Middle frontal gyrus (tissue), 1 donor: ENCODE results near the gene HS3ST3B1.
A peak's percentile ranks its signal among the peaks of the same experiment; 100 is the strongest.

Source experiments
- DNase-seq: peaks from one replicate; pipeline ENCODE4 v3.0.0-alpha.2; 2015; ENCODE audit warnings: low spot score; ENCODE audit errors: extremely low spot score

Gene HS3ST3B1

DNA sequence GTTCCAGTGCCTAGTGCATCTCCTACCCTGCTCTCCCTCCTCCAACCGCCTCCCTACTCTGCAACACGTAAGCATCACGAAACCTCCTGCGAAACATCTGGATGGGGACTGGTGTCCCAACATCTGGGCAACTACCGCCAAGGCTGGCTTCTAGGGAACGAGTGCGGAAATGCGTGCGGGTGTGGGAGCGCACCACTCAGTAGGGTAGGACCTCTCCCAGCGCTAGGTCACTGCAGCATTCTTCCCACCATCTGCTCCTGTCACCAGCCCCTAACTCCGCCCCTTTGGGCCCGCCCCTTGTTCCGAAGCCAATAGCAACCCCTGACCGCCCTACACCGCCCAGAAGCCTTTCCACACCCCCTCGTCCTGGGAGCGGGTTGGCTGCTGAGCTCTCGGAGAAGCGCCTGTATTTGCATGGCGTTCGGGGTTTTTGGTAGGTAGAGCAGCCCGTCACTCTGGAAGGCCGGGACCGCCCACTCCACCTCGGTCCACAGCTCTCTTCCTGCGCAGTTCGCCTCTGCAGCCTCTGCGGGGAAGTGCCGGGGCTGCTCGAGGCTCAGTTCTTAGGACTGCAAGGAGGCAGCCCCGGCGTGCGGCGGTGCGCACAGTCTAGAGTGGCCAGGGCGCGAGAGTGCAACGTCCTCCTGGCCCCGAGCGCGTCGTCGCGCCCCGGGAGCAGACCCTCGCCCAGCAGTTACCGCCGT is at the start of gene HS3ST3B1:
Gene HS3ST3B1, plus strand, starts transcription at position 507 of the 704 bp plus-strand sequence. CDS start 438 bp downstream, outside the sequence.
- peak; percentile 44 for DNase-seq

DNA sequence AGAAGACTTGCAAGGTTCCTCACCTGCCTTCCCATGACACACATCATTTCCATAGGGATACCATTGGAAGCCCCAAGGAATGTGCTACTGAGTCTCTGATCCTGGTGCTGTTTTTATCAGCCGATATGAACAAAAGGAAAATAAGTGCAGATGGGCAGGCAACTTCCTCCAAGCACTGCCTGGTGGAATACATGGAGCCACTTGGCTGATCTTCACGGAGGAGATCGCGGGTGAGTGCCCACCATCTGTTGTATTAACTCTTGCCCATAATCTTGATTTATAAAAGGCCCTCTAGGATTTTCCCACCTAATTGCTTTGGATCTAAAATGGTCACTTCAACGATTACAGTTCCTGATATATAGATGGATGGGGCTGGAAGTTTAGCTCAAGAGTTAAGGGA is 39.5 kb upstream of the HS3ST3B1 start:
- DNase-seq, result no peak

GRCh38 chr17:14268264-14268663 is 32.6 kb upstream of the HS3ST3B1 start:
- no peak for DNase-seq

DNA sequence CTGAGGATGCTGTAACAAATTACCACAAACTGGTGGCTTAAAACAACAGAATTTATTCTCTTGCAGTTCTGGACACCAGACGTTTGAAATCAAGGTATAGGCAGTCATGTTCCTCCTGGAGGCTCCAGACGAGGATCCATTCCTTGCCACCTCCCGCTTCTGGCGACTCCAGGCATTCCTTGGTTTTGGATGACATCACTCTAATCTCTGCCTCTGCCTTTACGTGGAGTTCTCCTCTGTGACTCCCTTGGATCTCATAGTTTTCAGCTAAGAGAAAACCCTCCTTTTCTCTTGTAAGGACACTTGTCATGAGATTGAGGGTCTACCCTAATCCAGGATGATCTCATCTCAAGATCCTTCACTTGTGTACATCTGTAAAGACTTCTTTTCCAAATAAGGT is 31.4 kb upstream of the HS3ST3B1 start:
- DNase-seq, result no peak

- DNase-seq, result no peak
Observed at GRCh38 chr17:14270508-14270907, 30.4 kb upstream of the HS3ST3B1 start.

- no peak for DNase-seq
Observed at GRCh38 chr17:14276535-14277250, 24.2 kb upstream of the HS3ST3B1 start.

DNA sequence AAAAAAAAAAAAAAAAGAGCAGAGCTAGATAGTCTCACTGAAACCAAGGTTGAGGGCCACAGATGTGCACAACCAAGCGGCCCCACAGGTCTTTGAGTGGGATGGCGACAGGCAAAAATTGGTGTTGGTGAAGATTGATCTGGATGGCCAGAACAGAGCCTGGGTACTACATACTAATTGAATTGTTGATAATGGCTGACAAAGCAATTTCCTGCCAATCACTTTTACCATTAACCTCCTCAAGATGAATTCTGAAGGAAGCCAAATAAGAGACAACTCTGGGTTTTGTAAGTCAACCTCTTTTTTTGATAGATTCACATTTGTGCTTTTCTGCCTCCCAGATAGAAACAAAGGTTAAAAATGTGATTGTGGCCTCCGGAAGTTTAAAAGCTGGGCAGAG is 19.4 kb upstream of the HS3ST3B1 start:
- DNase-seq, result no peak

DNA sequence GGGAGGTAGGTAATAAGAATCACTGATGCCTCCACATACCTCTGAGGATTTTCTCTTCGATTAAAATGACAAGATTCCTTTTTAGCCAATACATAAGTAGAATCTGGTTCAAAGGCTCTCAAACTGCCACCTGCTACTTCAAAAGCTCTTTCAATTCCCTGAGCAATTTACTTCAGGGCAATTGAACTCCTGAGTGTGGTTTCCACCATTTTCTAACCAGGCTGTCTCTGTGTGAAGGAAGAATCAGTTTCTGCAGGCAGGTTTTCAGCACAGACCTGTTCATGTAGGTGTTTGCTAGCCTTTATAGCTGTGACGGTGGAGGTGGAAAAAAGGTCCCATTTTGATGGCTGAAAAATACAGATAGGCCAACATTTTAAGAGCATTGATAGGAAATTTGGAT is 18.2 kb upstream of the HS3ST3B1 start:
- no peak for DNase-seq

- DNase-seq, result no peak
Observed at GRCh38 chr17:14289162-14289561, 11.7 kb upstream of the HS3ST3B1 start.

DNA sequence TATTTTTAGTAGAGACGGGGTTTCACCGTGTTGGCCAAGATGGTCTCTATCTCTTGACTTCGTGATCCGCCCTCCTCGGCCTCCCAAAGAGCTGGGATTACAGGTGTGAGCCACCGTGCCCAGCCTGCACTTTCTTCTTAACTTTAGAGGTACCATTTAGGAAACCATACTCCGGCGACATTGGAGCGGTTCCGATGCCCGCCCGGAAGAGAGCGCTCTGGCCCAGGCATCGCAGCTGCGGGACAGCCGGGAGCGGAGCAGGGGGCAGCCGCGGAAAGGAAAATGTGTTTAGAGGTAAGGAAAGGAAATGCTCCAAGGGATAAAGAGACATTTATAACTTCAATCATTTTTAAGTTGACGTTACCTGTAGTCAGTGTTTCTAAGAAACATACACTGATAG is 6.0 kb upstream of the HS3ST3B1 start:
- no peak for DNase-seq

DNA sequence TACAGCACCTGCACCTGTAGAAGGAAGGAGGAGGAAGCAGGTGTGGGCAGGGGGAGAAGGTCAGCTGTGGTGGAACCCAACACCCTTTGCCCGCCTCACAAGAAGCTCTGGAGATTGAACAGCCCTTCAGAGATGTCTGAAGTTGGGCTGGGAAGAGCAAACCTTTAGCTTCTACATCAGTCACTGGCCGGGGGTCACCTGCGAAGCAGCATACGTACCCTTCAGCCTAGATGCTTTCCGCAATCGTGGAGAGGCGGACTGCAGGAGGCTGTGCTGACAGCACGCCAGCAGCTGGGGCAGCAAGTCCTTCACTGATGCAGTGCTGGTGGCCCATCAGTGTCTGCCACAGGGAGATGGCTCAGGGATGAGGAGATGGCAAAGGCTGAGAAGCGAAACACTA is 5.2 kb upstream of the HS3ST3B1 start:
- no peak for DNase-seq

DNA sequence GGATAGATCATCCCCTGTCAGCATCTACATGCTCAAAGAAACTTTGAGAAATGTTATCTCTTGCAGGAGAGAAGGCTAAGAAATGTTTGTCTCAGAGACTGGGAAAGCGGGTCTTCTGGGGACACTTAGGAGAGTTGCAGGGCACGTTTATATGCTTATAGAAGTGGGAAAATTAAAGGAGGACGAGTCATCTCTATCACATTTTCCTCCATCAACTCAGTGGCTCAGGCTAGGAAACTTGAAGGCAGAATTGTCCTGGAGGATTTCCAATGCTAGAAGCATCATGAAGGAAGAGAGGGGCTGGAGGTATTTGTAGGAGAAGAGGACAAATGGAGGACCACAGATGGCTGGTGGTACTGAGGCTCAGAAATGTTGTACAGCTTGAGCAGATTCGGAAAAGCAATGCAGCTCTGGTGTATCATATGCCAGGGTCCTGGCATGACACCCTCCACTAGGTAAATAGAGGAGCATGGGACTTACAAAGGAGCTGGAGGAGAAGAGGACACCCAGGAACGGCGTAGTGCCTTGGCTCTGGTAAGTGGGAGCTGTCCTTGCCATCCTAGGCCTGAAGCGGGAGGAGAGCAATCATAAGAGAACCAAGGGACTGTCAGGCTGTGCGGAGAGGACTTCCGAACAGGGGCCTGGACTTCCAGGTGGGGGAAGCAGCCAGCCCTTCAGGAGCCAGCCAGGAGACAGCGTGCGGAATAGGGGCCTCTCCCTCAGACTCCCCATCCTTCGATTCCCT is 4.5 kb upstream of the HS3ST3B1 start:
- no peak for DNase-seq

- DNase-seq, result no peak
Observed at GRCh38 chr17:14297161-14297851, 3.6 kb upstream of the HS3ST3B1 start.

- no peak for DNase-seq
Observed at GRCh38 chr17:14298221-14298946, 2.5 kb upstream of the HS3ST3B1 start.

DNA sequence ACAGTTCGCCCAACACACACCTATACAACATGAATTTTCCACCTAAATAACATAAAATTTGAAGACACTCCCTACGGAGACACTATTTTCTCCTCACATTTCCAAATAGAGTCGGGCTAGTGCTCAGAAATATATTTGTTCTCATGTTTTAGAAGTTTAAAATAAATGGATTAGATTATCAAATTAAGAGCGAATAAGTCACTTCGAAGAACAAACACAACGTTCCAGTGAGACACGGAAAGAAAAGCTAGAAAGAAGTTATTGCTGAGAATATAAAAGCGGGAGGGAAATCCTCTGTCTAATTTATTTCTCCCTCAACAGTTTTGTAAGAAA is 2.0 kb upstream of the HS3ST3B1 start:
- no peak for DNase-seq

DNA sequence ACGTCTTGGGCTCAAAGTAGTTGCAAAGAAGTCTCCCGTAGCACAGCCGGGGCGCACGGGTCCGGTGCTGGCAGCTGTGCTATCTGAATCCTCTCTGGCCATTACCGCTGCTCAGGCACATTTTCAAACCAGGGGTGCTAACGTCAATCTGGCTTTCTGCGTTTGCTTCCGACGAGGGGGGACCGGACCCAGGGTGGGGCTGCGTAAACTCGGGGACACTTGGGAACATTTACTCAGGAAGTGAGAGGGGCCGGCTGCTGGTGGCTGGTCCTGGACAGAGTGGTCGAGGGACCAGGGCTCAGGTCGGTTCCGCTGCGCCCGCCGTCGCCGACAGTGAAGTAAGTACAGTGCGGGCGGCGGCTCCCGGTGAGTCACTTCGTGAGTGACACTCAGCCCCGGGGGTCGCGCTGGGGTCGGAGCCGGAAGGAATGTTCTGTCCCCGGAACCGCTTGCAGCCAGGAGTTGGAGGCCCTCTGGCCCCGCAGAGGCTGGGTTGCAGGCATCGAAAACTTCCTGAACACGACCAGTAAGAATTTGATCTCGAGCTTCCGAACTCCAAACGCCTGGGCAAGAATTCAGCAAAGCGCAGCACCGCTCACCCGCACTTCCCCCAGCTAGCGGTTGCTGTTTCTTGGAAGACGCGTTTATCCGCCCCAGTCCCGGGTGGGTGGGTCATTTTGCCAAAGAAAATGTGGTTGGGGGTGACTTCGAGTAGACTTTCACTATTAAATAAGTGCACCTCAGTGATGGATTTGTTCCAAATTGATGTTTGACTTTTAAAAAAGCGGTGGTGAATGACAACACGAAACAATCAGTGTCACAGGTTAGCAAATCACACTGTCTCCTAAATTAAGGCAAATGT is 1.4 kb upstream of the HS3ST3B1 start:
- no peak for DNase-seq

GRCh38 chr17:14301279-14302090 is 604 bp downstream of the HS3ST3B1 start:
- DNase-seq, result no peak

- no peak for DNase-seq
Observed at GRCh38 chr17:14302091-14302430, 1.2 kb downstream of the HS3ST3B1 start.

GRCh38 chr17:14302431-14303099 is 1.7 kb downstream of the HS3ST3B1 start:
- DNase-seq, result no peak
